Lower leg skin (tissue), 3 donors: ENCODE results near the gene BTBD18.

Experiments used
- CTCF ChIP-seq, 3 donors: fragments of 450-650 bp; IDR thresholded peaks; one replicate each; pipeline ENCODE4 v1.5.1; 2016; ENCODE audit warnings: antibody characterized with exemption in 3 of 3, mild to moderate bottlenecking in 3 of 3, moderate library complexity in 2 of 3
- POLR2A ChIP-seq, 2 donors: fragments of 450-650 bp; IDR thresholded peaks; one replicate each; pipeline ENCODE4 v1.6.1; 2016 to 2017; ENCODE audit warnings: antibody characterized with exemption in 2 of 2, mild to moderate bottlenecking in 1 of 2, moderate library complexity in 1 of 2

DNA sequence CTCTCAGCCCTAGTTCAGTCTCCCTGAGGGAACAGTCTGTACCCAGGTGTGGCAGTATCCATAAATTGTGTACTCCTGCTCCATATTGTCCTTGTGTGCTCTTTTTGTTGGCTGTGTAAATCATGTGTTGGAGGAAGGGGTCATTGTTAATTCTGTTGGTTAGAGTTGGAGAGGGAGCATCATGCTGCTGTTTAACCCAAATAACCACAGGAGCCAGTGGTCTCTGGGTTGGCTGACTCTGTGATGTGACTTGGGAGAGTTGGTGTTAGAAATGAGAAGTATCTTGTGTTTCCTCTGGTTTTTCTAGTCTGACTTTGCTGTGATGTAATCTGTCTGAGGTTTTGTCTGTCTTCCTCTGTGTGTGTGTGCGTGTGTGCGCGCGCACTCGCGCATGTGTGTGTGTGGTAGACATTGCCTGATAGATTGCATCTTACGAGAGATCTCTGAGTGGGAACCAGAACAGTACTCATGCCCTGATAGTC lies 40.5 kb upstream of the BTBD18 start:
- TF ChIP-seq CTCF (IDR thresholded peaks at IDR 0.05) (no peak), POLR2A (IDR thresholded peaks at IDR 0.05) (no peak)
